Fibroblast of lung (primary cell): ENCODE results near the gene ZNF583.

Experiments
- EZH2 ChIP-seq: IDR thresholded peaks from 2 replicates; pipeline ENCODE4 v1.5.1; 2012; ENCODE audit warnings: low read length, control low read depth, mild to moderate bottlenecking; ENCODE audit errors: missing control alignments
- TF ChIP-seq, protein P1 (sequence below), 2 donors: IDR thresholded peaks in 1 of 2; conservative IDR thresholded peaks in 1 of 2; 1 replicate in 1 of 2; 2 replicates in 1 of 2; pipeline ENCODE4 v1.5.1; 2011 to 2012; ENCODE audit warnings: low read length in 2 of 2, control low read depth in 1 of 2, inconsistent platforms in 1 of 2, low read depth in 1 of 2, mild to moderate bottlenecking in 1 of 2

GRCh38 chr19:56360841-56361240 is 43.3 kb upstream of the ZNF583 start:
- TF ChIP-seq, protein P1, sequence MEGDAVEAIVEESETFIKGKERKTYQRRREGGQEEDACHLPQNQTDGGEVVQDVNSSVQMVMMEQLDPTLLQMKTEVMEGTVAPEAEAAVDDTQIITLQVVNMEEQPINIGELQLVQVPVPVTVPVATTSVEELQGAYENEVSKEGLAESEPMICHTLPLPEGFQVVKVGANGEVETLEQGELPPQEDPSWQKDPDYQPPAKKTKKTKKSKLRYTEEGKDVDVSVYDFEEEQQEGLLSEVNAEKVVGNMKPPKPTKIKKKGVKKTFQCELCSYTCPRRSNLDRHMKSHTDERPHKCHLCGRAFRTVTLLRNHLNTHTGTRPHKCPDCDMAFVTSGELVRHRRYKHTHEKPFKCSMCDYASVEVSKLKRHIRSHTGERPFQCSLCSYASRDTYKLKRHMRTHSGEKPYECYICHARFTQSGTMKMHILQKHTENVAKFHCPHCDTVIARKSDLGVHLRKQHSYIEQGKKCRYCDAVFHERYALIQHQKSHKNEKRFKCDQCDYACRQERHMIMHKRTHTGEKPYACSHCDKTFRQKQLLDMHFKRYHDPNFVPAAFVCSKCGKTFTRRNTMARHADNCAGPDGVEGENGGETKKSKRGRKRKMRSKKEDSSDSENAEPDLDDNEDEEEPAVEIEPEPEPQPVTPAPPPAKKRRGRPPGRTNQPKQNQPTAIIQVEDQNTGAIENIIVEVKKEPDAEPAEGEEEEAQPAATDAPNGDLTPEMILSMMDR (conservative IDR thresholded peaks at IDR 0.05 in 1 of 2, IDR thresholded peaks at IDR 0.05 in 1 of 2; ENCODE audit: low read depth in 1 of 2, low read length in 2 of 2), result no peak
- no peak for TF ChIP-seq EZH2
